NCI-H748 (cell line): Measurements from ENCODE around the gene FAM9A.
"Not testable (repeated sequence)": the region's sequence is repeated elsewhere in the genome, so short reads cannot be mapped to it uniquely, and the experiment has no call there.

ENCODE experiments used
- DNase-seq: peaks from one replicate; lab custom pipeline; 2025; ENCODE audit not compliant: unreplicated experiment; lab: John Stamatoyannopoulos, UW

Gene FAM9A

GRCh38 chrX:8805046-8805445, 3.9 kb upstream of the FAM9A start:
- DNase-seq, result no peak

DNA sequence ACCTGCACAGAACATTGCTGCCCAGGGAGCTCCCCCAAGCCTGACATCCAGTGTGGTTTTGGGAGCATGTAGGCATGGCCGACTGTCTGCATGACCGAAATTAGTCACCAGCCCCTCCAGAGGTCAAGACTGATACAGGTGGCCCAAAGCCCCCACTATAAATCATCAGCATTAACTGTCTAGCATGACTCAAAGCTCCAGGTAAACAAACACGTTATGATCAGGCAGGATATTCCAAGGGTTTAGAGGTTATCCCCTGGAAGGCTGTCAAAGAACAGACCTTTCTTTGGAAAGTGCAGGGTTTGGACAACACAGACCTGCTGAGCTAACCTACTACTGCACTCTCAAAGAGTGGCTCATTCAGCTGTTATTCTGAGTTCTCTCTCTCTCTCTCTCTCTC, 2.1 kb upstream of the FAM9A start:
- peak; percentile 5 for DNase-seq

- not testable (repeated sequence) for DNase-seq
Measured at GRCh38 chrX:8800351-8800750, 832 bp downstream of the FAM9A start.

GRCh38 chrX:8799281-8799680, 1.9 kb downstream of the FAM9A start:
- not testable (repeated sequence) for DNase-seq

DNA sequence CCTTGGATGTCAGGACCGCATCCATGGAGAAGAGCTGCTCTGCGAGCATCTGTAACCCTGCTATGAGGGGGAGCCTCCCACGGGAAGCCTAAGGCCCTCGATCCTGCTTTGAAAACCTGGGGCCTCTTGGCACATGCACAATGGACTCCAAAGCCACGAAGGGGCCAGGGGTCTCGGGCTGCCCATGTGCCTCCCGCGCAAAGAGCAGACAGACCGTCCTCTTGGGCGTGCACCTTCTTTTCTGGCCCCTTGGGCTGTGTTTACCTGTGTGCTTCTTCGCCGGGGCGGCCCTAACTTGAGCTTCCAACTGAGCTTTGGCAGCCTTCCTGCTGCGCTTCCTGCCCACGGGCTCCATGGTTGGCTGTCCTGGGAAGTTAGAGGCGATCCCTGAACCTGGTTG, 2.5 kb downstream of the FAM9A start:
- DNase-seq, result not testable (repeated sequence)

DNA sequence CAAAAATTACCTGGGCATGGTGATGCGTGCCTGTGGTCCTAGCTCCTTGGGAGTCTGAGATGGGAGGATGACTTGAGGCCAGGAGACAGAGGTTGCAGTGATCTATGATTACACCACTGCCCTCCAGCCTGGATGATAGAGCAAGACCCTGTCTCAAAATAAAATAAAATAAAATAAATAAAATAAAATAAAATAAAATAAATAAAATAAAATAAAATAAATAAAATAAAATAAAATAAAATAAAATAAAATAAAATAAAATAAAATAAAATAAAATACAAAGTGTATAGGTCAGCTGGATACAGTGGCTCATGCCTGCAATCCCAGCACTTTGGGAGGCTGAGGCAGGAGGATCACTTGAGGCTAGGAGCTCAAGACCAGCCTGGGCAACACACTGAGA, 14.1 kb downstream of the FAM9A start:
- not testable (repeated sequence) for DNase-seq

DNA sequence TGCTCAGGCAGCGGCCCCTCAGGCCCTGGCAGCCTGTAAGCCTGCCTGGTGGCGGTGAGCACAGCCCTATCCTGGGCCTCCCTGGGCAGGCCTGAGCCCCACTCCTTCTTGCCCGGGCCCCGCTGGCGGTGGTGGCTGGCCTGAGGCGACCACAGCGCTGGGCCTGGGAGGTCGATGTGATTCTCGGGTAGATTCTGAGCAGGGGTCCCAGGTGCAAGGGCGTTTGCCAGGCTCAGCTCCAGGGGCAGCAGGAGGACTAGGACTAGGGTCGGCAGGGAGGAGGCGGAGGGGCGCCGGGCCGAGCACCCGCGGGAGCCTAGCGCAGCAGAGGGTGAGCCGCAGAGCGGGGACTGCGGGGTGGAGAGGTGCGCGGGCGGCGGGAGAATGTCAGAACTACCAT, 17.0 kb downstream of the FAM9A start:
- DNase-seq, result no peak

DNA sequence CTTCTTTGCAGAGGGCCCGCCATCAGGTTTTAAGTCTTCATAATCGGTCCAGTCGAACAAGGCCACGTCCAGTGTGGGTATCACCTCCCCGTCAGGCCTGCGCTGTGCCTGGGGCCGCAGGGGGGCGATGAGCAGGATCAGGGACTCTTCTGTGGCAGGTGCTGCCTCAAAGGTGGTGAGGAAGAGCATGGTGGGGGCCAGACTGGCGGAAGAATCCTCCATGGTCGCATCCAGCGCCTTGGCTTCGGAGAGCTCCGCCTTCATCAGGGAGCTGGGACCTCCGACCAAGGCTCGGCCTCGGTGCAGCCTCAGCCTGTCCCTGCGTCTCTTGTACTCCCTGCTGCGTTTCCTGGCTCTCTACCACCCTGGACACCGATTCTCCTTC, 17.5 kb downstream of the FAM9A start:
- DNase-seq, result no peak

DNA sequence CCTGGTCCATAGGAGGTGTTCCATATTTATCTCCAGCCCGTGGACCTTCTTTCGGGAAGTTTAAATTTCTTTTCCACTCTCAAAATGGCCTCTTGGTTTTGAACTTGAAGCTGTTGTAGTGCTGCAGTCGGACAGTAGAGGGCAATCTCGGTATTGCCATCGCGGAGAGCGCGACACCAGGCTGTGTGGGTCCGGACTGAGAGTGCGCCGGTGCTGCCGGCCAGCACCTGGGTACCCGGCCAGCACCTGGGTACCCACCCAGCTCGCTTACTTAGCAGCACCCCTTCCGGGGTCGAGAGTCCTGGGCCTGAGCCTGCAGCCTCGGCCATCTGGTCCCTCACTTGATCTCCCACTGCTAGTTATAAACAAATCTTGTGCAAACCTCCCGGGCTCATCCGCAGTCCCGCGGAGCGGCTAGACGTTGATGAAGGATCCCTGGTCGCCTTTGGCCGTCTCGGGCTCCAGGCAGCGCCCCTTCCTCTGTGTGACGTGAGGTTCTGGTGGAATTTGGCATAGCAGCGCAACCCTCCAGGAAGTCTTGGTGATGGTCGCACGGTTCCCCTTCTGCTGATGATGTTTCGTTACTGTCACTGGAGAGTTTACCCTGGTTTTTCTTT, 18.0 kb downstream of the FAM9A start:
- no peak for DNase-seq

GRCh38 chrX:8782595-8782994, 18.6 kb downstream of the FAM9A start:
- no peak for DNase-seq

- not testable (repeated sequence) for DNase-seq
Measured at GRCh38 chrX:8781921-8782320, 19.3 kb downstream of the FAM9A start.

GRCh38 chrX:8773117-8773516, 28.1 kb downstream of the FAM9A start:
- no peak for DNase-seq

- no peak for DNase-seq
Measured at GRCh38 chrX:8760021-8760420, 41.2 kb downstream of the FAM9A start.

DNA sequence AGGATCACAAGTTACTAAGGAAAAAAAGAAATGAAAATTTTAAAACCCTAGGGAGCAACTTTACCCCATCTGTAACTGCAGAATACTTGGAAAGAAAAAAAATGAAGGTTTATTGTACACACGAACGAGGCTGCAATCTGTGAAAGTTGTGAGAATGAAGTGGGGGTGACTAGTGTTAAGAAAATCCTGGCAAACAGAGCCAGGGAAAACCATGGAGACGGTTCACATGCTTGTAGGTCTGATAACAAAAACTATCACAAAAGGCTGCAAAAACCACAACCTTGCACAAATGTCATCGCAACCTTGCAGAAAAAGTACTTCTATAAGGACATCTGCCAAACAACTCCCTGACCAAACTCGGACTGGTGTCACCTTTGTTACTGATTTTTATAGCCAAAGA, 42.5 kb downstream of the FAM9A start:
- DNase-seq, result not testable (repeated sequence)

GRCh38 chrX:8757609-8758389, 43.4 kb downstream of the FAM9A start:
- DNase-seq, result not testable (repeated sequence)

GRCh38 chrX:8755813-8756212, 45.4 kb downstream of the FAM9A start:
- no peak for DNase-seq

DNA sequence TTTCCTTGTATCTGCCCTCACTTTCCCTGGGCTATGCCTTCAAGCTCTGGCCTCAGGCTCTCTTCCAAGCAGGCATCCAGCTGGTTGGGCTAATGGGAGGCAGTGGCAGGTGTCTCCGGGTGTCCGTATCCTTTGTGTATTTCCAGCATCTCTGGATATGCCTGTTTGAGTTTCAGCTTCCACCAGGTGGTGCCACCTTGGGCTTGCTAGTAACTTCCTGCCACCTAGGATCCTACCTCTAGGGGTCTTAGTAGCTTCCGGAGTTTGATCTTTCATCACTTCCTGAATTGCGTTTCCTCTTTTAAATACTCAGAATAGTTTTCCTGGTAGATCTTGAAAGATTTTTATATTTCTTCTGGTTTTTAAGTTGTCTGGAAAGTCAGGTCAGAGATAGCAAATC, 46.1 kb downstream of the FAM9A start:
- peak; percentile 46 for DNase-seq

DNA sequence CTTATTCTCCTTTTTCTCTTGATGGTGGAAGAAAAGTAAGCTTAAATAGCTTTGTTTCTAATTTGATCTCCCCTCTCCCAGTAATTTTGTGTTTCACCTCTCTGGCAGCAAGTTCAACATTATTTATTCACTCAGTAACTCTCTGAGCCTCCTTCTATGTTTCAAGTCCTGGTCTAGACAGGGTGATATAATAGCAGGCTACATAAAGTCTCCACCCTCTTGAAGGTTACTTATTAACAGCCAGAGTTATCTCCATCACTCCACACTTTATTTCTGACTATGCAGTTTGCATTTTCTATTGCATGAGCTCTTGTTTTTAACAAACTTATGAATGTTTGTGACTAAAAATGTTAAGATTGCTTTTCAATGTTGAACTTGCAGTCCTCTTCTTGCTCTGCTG, 51.5 kb downstream of the FAM9A start:
- DNase-seq, result no peak

DNA sequence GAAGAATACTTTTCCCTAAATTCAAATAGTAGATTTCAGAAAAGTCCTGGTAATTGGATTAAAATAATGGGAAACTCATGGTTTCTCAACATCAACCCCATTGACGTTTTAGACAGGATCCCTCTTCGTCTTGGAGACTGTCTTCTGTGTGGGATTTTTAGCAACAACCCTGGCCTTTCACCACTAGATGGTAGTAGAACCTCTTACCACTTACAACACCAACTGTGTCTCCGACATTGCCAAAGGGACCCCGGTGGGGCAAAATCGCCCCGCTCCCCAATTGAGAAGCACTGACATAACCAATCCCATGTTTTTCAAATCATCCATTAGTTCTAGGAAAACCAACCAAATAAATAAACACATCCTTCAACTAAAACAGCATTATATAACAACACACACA, 52.3 kb downstream of the FAM9A start:
- peak; percentile 45 for DNase-seq

DNA sequence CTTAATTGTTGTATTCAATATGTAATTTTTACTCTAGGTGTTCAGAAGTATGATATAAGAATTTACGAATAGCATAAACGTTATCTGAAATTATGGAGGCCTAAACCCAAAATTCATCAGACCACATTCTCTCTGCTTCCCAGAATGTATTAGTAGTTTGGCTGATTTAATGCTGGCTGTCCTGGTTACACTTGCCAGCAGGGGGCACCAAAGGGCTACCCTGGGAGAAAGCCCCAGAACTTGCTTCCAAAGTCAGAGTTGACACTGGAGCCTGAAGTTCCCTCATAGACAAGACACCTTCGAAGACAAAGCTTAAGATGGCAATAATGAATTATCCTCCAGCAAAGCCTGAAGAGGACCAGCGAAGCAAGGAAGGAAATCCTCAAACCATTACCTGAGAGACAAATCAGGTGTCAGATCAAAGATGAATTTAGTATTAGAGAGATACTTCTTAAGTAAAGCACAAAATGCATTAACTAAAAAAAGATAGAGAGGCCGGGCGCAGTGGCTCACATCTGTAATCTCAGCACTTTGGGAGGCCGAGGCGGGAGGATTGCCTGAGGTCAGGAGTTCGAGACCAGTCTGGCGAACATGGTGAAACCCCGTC, 58.0 kb downstream of the FAM9A start:
- DNase-seq, result peak; percentile 55

DNA sequence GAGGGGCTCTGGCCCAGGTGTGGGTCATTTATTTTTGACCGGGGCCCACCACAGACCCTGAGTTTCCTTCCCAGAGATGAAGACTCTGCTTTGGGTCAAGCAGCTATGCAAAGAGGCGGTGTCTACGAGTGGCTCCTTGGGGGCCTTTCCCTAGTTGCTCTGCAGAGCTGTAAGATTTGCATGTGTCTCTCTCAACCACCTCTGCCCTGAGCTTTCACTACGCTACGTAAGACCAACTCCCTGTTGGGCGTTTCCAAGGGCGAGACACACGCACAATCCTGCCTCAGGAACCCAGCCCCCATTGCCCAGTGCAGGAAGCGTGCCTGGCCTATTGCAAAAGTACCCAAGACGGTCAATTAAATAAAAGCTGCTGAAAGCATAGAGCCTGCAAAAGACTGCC, 59.2 kb downstream of the FAM9A start:
- DNase-seq, result no peak
